ENCODE data around the gene CHID1. TPM values are rescaled to one million over a fixed set of nuclear protein-coding genes. Genes with fewer than 3 reads are reported as not detected.

The CHID1 gene
- polyA plus RNA-seq, 1 donor from 2014 or later: 51.2 TPM

DNA sequence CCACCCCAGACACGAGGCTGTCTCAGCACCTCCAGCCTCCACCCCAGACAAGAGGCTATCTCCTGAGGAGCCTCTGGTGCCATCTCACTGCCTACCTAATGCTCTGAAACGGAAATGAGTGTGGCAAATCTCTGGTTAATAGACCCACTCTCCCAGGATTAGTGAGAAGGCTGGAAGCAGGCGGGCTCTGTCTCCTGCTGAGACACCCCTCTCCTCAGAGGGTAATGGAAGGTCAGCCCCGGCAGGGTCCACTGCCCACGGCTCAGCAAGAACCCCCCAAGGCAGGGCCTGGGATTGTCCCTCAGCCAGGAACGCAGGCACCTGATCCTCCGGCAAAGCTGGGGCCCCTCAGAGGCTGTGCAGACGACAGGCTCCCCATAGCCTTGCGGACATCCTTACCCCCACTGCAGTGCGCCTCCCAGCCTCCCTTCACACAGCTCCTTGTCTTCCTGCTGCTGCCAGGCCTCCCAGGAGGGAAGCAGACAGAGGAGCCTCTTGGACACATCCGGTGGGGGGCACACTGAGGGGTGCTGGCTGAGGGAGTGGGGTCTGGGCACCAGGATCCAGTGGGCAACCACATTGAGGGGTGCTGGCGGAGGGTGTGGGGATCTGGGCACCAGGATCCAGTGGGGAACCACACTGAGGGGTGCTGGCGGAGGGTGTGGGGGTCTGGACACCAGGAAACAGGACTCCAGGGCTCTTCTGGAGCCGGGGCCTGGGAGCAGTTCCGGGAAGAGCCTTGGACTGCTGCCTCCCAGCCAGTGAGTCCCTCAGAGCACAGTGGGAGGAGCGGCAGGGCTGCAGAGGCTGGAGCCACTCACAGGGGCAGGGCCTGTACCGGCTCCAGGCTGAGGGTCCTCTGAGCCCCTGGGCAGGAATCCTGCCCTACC lies 13.1 kb downstream of the CHID1 start:
- Histone ChIP-seq H3K27ac (ENCODE audit: low read length) (no peak overlapping the region), H3K36me3 (ENCODE audit: insufficient read depth, low read length) (no peaks in the 10 kb centered on the region), H3K27me3 (ENCODE audit: insufficient read depth, low read depth, low read length) (no peaks in the 10 kb centered on the region), H4K20me1 (ENCODE audit: insufficient read depth) (no peaks in the 10 kb centered on the region), H3K9me3 (ENCODE audit: low read length) (no peaks in the 10 kb centered on the region), H3K4me2 (ENCODE audit: low read length) (no peak overlapping the region), H3F3A (ENCODE audit: insufficient read depth, low read length, poor library complexity, severe bottlenecking) (no peaks in the 10 kb centered on the region), H3K9ac (ENCODE audit: low read length) (no peak overlapping the region), H2AFZ (ENCODE audit: low read depth, low read length) (no peak overlapping the region), H3K9me2 (ENCODE audit: insufficient read depth, low read length) (no peaks in the 10 kb centered on the region), H3K4me3 (ENCODE audit: low read length) (no peak overlapping the region), H3K79me2 (replicated peaks; ENCODE audit: insufficient read depth, low read length) (no peaks in the 10 kb centered on the region)
- TF ChIP-seq REST (IDR thresholded peaks at IDR 0.05; ENCODE audit: borderline replicate concordance): no peak
- no peak for TF ChIP-seq EZH2 (IDR thresholded peaks at IDR 0.05; ENCODE audit: borderline replicate concordance, insufficient read depth, low read length, poor library complexity, severe bottlenecking)
- TF ChIP-seq RAD21 (conservative IDR thresholded peaks at IDR 0.05): no peak

DNA sequence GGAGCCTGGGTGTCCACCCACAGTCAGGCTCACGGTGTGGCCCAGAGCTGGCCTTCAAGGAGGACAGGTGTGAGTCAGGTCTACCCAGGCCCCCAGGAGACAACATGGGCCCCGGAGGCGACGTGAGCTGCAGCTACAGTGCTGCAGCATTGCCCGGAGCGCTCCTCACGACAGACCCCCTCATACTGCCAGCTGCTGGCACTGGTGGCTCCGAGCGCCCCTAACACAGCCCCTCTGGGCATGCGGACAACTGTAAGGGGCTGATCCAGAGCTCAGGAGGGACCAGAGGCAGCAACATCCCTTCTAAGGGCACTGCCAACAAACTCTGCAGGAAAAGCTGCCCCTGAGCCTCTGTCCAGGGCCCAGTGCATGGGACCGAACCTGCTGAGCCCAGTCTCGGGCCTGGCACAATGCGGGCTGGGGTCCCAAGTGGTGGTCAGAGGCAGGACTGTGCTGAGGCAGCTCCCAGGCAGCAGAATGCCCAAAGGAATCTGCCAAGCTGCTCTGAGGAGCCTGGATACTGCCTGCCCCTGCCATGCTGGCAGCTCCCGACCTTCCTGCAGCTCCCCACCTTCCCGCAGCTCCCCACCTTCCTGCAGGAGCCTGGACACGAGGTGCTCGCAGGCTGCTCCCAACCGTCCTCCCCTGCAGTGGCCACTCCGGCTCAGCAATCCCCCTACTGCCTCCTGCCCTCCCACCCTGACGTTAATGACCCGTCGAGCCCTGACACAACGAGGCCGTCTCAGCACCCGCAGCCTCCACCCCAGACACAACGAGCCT lies 15.1 kb downstream of the CHID1 start:
- Histone ChIP-seq H3K36me3 (ENCODE audit: insufficient read depth, low read length) (no peaks in the 10 kb centered on the region), H3K4me3 (ENCODE audit: low read length) (no peak overlapping the region), H4K20me1 (ENCODE audit: insufficient read depth) (no peaks in the 10 kb centered on the region), H3K9ac (ENCODE audit: low read length) (no peak overlapping the region), H3K9me2 (ENCODE audit: insufficient read depth, low read length) (no peaks in the 10 kb centered on the region), H3K27me3 (ENCODE audit: insufficient read depth, low read depth, low read length) (no peaks in the 10 kb centered on the region), H2AFZ (ENCODE audit: low read depth, low read length) (no peak overlapping the region), H3K27ac (ENCODE audit: low read length) (no peak overlapping the region), H3K4me2 (ENCODE audit: low read length) (no peak overlapping the region), H3K79me2 (replicated peaks; ENCODE audit: insufficient read depth, low read length) (no peaks in the 10 kb centered on the region), H3K9me3 (ENCODE audit: low read length) (no peaks in the 10 kb centered on the region), H3F3A (ENCODE audit: insufficient read depth, low read length, poor library complexity, severe bottlenecking) (no peaks in the 10 kb centered on the region)
- TF ChIP-seq CTCF (IDR thresholded peaks at IDR 0.05; ENCODE audit: poor library complexity, severe bottlenecking) (no peak), POLR2AphosphoS5 (IDR thresholded peaks at IDR 0.05) (no peak), TAF1 (IDR thresholded peaks at IDR 0.05; ENCODE audit: low read depth) (no peak), MXI1 (conservative IDR thresholded peaks at IDR 0.05; ENCODE audit: poor library complexity, severe bottlenecking) (no peak), RAD21 (conservative IDR thresholded peaks at IDR 0.05) (no peak)

Measured in neural cell (in vitro differentiated cells).